GM18951 (cell line): ENCODE data around the gene AKAP11.
"Not testable (repeated sequence)": the region's sequence is repeated elsewhere in the genome, so short reads cannot be mapped to it uniquely, and the experiment has no call there.

Experiments
- POLR2A ChIP-seq: IDR thresholded peaks from 4 replicates; pipeline ENCODE4 v1.6.1; 2011; ENCODE audit warnings: mild to moderate bottlenecking; ENCODE audit not compliant: insufficient read length, insufficient read depth; ENCODE audit errors: extremely low read depth
- in situ Hi-C: fragments of 300-500 bp; cut with MboI; formaldehyde crosslinking; loops from one replicate; pipeline ENCODE4 v1.12.0; 2022; ENCODE audit warnings: low sequenced_read_pairs, mixed read lengths, inconsistent platforms; ENCODE audit not compliant: unreplicated experiment

The AKAP11 gene, protein sequence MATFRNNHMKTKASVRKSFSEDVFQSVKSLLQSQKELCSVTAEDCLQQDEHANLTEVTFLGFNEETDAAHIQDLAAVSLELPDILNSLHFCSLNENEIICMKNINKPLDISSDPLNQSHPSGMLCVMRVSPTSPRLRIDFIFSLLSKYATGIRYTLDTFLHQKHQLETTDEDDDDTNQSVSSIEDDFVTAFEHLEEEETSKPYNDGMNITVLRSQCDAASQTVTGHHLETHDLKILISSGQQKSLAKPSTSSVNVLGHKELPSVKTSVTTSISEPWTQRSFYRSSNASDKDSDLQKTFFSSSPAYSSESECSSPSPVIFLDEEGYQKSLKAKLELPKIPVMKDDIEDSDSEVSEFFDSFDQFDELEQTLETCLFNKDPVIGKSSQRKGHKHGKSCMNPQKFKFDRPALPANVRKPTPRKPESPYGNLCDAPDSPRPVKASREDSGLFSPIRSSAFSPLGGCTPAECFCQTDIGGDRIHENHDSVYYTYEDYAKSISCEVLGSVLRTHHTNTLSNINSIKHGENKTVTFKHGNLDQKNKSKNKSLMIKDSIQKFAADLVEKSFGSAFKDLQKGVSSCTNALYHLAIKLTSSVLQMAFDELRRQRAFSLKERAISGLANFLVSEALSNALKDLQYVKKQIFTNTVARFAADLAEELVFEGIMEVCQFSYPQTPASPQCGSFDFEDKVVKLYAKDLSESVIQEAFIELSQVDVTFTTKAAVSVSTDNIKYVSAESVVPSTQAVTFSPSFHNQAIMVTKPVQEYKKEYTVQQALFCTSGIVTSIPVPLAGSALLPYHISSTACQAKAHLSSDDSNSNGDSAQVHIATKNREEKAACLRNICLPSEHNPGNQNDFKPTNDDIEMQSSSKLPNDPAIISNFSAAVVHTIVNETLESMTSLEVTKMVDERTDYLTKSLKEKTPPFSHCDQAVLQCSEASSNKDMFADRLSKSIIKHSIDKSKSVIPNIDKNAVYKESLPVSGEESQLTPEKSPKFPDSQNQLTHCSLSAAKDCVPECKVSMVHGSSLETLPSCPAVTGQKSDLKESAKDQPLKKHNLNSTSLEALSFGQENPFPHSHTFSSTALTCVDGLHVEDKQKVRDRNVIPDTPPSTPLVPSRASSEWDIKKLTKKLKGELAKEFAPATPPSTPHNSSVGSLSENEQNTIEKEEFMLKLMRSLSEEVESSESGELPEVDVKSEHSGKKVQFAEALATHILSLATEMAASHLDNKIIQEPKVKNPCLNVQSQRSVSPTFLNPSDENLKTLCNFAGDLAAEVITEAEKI (N-terminal part only)

DNA sequence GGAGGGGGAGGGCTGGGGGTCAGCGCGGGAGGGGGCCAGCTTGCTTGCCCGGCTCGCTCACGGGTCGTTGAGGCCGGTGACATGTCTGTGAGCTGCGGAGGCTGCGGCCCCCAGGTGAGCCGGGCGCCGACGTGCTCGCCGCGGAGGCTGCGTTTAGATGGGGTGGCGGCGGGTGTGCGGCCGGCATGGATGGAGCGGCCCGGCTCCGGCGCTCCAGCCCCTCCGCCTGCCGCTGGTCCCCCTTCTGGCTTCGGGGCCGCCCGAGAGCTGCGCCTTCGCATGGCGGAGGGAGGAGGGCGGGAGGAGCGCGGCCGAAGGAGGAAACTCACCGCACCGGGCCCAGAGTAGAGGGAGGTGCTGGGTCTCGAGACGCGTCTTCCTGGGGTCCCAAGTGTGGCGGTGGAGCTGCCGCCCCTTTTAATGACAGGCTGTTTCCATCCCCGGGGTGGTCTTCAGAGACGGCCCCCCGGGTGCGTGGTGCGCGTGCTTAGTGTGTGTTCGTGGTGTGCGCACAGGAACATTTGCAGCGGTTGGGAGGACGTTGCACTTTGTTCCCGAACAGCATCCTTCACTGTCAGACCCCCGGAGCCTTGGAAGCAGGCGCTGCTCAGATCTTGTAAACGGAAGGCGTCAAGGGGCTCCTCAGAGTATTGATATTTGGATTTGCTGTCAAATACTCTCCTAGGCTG lies at the start of gene AKAP11:
Gene AKAP11, plus strand, starts transcription at position 38 of the 689 bp plus-strand sequence. CDS start 14,197 bp downstream, outside the sequence.
- TF ChIP-seq POLR2A, result peak; percentile 68
- in situ Hi-C loops, result no loop called here

DNA sequence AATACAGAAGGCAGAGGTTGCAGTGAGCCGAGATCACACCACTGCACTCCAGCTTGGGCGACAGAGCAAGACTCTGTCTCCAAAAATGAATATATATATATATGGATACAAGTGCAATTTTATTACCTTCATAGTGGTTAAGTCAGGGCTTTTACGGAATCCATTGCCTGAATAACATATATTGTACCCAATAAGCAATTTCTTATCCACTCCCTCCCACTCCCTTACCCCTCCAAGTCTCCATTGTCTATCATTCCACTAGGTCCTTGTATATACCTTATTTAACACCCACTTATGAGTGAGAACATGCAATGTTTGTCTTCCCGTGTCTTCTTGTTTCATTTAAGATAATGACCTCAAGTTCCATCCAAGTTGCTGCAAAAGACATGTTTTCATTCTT lies 48.3 kb upstream of the AKAP11 start:
- no peak for TF ChIP-seq POLR2A
- in situ Hi-C loops, result no loop called here

DNA sequence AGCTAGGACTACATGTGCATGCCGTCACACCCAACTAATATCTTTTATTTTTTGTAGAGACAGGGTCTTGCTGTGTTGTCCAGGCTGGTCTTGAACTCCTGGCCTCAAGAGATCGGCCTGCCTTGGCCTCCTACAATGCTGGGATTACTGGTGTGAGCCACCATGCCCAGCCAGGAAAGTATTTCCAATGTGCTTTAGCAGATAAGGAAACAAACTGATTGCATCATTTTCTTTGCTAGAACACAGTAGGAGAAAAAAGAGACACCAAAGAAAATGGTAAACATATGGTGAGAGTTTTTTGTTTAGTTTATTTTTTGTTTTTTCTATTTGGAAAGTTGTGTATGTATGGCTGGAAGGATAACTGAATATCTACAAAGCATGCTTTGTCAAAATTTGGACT lies 46.9 kb upstream of the AKAP11 start:
- no peak for TF ChIP-seq POLR2A
- in situ Hi-C loops, result no loop called here

DNA sequence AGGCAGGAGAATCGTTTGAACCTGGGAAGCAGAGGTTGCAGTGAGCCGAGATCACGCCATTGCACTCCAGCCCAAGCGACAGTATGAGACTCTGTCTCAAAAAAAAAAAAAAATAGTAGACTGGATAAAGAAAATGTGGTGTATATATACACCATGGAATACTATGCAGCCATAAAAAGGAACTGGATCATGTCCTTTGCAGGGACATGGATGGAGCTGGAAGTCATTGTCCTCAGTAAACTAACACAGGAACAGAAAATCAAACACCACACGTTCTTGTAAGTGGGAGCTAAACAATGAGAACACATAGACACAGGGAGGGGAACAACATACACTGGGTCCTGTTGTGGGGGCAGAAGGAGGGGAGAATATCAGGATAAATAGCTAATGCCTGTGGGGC lies 45.2 kb upstream of the AKAP11 start:
- in situ Hi-C loops, result not testable (repeated sequence)

DNA sequence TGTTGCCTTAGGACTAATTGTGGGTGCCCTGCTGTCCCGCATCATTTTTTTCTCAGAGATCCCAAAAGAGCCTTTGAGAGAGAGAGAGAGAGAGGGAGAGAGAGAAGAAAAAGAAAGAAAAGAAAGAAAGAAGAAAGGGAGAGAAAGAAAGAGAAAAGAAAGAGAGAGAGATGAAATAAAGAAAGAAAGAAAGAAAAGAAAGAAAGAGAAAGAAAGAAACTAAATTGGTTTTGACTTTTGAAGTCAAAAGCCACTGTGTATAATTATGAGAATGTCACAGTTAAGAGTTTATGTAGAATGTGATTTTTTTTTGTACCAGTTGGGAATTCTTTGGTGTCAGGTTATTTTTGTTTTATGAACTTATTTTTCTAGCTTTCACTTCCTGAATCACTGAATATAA lies 43.4 kb upstream of the AKAP11 start:
- in situ Hi-C loops, result no loop called here

DNA sequence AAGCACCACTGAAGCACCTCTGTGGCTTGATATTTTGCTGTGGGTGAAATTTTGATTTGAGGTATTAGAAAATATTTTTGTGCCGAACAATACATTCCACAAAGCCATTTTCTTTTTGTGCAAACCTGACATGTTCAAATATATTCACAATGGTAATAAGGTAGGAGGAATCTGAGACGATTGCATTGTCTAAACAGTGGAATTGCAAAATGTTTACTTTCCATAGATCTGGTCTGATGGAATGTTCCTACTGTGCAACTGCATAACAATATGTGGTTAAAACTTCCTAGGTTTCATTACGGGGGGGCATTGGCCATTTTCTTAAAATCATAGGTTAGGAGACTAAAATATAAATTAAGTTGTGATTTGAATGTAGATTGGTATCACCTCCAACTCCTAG lies 42.7 kb upstream of the AKAP11 start:
- no peak for TF ChIP-seq POLR2A
- in situ Hi-C loops, result no loop called here

More for the DNA sequence above, 43.4 kb upstream of the AKAP11 start:
- TF ChIP-seq POLR2A, result no peak

DNA sequence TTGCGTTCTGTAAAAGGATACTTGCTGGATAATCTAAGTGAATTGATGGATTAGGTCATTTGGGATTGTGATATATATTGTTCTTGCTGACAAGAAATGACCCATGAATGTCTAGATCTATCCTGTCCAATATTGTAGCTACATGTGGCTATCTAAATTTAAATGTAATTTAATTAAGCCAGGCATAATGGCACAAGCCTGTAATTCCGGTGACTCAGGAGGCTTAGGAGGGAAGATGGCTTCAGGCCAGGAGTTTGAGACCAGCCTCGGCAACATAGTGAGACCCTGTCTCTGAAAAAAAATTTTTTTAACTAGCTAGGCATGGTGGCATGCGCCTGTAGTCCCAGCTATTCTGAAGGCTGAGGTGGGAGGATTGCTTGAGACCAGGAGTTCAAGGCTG lies 39.3 kb upstream of the AKAP11 start:
- in situ Hi-C loops, result no loop called here
- no peak for TF ChIP-seq POLR2A

DNA sequence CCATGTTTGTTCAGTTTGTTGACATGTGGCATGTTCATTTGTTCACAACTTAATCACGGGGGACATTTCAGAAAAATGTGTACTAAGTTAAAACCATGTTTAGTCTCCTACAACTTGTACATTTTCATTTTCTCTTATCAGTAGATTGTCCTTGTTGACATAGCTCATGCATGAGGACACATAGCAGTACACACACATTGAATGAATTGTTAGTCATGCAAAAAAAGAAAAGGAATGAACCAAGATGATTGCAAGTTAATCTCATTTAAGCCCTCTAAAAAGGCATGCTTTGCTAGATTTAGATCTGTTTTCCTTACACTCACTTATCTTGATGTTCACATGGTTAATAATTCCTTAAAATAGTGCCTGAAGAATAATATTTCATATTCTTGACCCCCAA lies 38.2 kb upstream of the AKAP11 start:
- in situ Hi-C loops, result no loop called here

DNA sequence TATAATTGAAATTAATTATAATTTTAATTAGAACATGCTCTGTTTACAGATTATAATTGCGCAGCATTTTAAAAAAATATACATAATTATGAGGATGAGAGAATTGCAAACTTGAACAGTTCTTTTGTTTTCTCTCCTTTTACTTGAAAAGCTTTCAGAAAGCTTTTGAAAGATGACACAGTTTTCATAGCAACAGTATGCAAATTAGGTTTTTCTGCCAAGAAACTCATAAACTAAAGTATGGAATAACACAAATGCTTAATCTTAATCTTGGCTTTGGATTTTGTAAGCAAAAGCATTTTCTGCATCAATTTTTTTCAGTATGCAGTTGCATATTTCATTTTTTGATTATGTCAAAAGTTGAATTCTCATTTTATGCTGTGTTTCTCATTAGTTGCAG lies 32.8 kb upstream of the AKAP11 start:
- TF ChIP-seq POLR2A, result no peak
- in situ Hi-C loops, result no loop called here

More for the DNA sequence above, 38.2 kb upstream of the AKAP11 start:
- no peak for TF ChIP-seq POLR2A

DNA sequence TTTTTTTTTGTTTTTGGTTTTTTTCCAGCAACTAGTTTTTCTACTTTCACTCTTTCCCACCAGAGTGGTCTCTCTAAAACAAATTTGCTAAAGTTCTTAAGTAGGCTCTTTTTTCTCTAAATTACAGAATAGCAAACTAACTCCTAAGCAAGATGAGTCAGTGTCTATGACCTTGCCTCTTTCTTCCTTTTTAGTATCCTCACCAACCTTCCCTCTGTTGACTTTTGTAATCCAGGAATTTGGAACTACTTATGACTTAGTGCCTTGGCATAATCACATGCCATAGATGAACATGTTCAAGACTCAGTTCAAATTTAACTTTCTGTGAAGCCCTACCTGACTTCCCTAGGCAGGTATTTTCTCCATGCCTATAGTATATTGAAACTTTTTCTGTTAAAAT lies 32.3 kb upstream of the AKAP11 start:
- TF ChIP-seq POLR2A, result no peak
- in situ Hi-C loops, result no loop called here

DNA sequence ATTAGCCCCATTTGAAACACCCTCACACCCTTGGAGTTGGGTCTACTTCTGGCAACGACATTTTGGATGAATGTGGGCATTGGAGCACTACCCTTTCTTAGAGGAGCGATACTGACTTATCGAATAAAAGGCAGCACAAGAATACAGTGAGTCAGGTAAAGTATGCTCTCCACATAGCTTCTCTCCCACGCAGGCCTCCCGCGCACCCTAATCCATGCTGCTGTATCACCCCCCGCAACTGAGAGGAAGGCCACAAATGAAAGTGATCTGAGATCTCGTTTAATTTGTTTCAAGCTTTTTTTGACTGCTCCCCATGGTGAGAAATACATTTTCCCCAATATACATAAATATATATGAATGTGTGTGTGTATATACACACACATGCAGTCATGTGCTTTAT lies 25.4 kb upstream of the AKAP11 start:
- in situ Hi-C loops, result no loop called here
- no peak for TF ChIP-seq POLR2A

DNA sequence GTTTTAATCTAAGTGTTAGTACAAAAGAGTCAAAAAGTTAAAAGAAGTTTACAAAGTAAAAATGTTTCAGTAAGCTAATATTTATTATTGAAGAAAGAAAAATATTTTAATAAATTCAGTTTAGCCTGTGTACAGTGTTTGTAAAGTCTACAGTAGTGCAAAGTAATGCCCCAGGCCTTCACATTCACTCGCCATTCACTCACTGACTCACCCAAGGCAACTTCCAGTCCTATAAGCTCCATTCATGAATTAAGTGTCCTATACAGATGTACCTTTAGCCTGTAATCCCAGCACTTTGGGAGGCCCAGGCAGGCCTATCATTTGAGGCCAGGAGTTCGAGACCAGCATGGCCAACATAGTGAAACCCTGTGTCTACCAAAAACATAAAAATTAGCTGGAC lies 24.1 kb upstream of the AKAP11 start:
- in situ Hi-C loops, result no loop called here
- TF ChIP-seq POLR2A, result no peak
